Testis (tissue), 2 donors: Measurements from ENCODE around the gene MED27.

Source experiments
- CTCF ChIP-seq, 3 experiments: fragments of 450-650 bp in 2 of 3; fragments of 200-600 bp in 1 of 3; sonication (generic) in 1 of 3; IDR thresholded peaks; one replicate each; pipeline ENCODE4 v1.5.1; 2016 to 2019; ENCODE audit warnings: antibody characterized with exemption in 3 of 3, mild to moderate bottlenecking in 2 of 3, moderate library complexity in 1 of 3
- POLR2A ChIP-seq: fragments of 450-650 bp; IDR thresholded peaks from one replicate; pipeline ENCODE4 v1.6.1; 2017; ENCODE audit warnings: antibody characterized with exemption, mild to moderate bottlenecking, moderate library complexity

- TF ChIP-seq CTCF (IDR thresholded peaks at IDR 0.05) (no peak), POLR2A (no peak)
Measured at GRCh38 chr9:132061526-132061925, 18.1 kb downstream of the MED27 start.
